CD4-positive, alpha-beta T cell treated with Interferon alpha-2 for 1 hour (primary cell): ENCODE measurements around the gene GATAD2A.

Experiments
- DNase-seq, 2 donors: peaks; one replicate each; pipeline ENCODE4 v3.0.0-alpha.2; 2020 to 2022

Gene GATAD2A

DNA sequence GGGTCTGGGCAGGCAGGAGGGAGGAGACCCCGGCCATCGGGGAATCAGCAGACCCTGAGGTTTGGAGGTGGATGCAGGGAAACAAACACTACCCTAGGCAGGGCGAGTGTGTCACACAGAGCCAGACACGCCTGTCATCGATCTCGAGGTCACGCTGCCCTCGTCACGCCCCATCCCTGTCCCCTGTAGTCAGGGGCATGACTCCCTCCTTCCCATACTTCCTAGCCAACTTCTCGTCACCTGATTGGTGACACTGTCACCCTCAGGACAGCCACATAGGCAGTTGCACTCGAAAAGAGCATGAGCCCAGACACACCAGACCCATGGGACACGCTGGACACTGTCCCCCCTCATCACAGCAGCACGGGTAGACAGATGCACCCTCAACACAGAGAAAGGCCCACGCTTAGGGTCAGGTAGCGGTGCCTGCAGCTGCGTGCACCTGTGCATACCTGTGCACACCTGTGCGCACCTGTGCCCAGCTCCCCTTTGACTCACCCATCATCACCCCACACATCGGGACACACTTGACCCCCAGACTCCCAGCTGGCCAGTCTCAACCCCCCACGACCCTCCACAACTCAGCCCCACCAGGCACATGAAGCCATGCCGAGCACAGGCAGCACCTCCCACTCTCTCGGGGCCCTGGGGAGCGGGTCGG lies 144.5 kb downstream of the GATAD2A start:
- DNase-seq: no peak

DNA sequence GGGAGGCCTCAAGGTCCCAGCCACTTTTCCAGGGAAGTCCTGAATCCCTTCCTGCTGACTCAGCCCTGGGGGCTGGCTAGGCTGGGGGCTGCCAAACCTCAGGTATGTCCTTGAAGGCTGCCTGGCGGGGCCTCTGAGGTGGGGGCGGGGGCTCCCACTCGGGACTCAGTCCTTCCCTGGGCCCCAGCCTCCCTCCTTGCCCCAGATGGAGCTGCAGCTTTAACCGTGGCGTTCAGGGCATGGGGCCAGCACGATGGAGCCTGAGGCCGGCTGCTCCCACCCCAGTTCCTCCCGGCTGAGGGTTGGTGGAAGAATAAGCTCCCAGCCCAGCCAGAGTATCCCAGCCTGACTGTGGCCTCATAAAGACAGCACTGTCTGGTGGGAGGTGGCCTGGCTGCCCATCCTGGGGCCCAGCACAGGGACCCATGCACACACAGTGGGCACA lies 145.0 kb downstream of the GATAD2A start:
- no peak for DNase-seq

DNA sequence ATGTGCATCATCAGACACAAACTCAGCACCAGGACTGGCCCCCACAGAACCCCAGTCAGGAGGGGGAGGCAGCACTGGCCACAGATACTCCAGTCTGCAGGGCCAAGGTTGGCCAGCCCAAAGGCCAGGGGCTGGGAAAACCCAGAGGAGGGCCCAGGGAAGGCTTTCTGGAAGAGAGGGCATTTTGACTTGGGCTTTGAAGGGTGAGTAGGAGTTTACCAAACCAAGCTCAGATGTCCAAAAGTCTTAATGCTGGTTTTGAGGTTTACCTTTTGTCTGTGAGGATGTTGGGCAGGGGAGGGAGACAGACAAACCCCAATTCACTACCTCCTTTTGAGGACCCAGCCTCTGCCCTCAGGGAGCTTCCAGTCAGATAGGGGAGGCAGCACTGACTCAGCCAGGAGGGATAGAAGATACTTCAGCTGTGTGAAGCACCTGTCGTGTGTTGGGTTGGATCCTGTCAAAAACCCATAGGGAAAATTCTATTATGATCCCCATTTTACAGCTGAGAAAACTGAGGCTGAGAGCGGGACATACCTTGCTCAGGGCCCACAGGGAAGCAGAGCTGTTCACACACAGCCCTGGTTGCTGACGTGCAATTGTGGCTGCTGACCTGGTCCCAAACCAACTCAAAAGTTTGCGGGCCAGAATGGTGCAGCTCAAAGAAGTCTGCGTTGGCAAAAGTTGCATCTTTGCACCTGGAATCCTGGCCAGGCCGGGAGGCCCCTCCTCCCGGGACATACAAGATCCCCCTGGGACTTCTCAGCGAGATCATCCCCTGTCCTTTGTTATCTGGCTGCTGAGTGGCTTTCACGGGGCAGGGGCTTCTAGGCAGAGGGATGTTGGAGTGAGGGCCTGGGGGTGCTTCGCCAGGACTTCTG lies 145.7 kb downstream of the GATAD2A start:
- DNase-seq: no peak

DNA sequence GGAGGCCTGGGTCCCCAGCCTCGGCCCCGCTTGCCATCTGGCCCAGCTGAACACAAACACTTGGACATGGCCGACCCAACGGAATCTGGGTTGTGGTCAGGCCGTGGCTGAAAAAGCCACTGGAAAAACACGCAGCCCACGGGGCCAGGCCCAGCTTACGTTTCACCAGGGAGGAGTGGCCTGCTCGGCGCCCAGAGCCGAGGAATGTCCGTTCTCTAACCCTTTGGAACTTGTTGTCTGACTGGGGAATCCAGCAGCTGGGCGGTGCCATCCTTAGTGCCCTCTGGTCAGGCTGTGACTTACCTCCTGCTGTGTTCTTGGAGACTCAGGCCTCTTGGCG lies 146.3 kb downstream of the GATAD2A start:
- DNase-seq: no peak

DNA sequence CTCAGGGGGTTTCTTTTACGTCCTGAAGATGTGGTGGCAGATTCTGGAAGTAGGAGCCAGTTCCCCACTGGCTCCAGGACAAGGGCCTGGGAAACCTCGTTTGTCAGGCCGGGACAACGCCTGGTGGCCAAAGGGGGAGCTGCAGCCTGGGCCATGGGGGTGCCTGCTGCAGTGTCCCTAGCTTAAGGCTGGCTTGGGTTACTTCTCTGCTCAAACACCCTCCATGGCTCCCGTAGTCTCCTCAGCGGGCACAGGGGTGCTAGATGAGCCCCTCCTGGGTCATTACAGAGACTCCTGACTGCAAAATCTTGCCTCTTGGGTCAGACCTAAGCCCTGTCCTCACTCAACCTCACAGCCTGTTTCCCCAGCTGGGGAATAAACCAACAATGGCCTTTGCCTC lies 147.3 kb downstream of the GATAD2A start:
- peak in 1 of 2 donors; percentile 35 for DNase-seq

DNA sequence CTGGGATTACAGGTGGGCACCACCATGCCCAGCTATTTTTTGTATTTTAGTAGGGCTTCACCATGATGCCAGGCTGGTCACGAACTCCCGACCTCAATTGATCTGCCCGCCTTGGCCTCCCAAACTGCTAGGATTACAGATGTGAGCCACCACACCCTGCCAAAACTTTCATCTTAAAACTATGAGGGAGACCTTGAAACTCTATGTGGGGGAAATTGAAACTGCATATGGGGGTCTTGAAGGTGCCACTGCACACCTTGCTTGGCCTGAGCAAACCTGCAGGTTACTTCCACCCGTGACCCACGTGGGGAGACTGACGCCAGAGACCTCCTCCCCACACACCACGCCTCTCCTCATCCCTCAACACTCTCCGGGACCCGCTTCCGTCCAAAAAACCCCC lies 148.2 kb downstream of the GATAD2A start:
- no peak for DNase-seq

DNA sequence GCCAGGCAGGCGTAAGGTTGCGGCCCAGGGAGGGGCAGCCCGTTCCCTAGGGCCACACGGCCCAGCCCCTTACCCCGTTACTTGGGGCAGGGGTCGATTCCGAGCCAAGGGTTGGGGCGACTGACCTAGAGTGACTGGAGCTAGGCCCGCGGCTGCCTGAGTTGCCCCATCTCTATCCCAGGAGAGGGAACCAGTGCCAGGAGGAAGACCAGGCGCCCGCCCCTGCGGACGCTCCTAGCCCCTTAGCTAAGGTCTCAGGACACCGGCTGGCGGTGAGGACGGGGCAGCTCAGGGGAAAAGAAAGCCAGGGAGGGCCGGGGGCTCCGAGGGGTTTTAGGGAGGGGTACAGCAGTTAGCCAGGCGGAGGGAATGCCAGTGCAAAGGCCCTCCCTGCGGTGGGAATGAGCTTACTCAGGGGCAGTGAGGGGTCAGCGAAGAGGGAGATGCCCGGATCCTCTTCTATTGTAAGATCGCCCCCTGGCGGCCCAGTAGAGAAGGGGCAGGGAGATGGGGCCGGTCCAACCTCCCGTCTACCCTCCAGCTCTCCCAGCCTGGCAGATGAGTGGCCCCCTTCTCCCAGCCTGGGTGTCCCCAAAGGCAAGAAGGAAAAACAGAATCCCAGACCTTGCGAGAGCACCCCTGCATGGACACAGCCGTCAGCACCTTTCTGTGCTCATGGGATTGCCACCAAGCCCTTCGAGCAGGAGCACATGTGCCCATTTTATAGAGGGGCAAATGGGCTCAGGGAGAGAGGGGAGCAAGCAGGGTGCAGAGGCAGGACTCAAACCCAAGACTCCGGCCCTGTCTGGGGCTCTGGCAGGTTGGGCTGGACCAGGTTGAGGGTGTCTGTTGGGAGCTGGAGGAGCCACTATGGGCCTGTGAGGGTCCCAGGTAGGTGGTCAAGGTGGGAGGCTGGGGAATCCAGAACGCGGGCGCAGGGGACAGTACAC lies 148.9 kb downstream of the GATAD2A start:
- peak; percentile 48 to 64 for DNase-seq

DNA sequence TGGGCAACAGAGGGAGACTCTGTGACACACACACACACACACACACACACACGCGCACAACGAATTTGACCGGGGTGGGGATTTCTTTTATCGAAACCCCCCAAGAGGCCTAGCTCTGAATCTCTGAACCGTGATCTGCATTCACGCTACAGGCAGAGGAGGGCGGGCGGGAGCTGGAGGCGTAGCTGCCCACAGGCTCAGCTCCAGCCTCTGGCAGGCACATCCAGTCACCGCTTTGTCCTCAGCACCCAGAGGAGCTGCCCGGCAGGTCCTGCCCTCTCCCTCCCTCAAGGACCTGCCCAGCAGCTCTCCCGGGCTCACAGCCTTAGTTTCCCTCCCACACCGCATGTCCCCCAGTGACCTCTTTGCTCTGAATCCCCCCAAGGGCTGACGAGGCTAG lies 152.6 kb downstream of the GATAD2A start:
- DNase-seq: no peak
